Right kidney (tissue), 1 donor: ENCODE results near the gene INA.

Experiments
- DNase-seq: peaks from one replicate; pipeline ENCODE4 v3.0.0-alpha.2; 2016

The INA gene

DNA sequence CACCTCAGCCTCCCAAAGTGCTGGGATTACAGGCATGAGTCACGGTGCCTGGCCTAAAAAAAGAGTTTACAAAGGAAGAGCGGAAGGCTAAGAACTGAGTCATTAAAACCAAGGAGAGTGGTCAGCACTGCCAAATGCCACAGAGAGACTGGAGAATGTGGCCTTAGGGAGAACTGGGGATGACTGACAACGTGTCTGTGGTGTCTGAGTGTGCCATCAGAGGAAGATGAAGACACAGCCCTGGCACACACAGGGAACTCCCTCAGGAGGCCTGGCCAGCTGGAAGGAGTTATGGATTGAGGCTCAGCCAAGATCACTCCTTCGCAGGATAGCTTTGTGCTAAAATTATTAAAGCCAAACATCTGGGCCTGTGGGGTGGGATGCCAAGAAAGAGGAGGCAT lies 3.9 kb upstream of the INA start:
- DNase-seq: no peak

DNA sequence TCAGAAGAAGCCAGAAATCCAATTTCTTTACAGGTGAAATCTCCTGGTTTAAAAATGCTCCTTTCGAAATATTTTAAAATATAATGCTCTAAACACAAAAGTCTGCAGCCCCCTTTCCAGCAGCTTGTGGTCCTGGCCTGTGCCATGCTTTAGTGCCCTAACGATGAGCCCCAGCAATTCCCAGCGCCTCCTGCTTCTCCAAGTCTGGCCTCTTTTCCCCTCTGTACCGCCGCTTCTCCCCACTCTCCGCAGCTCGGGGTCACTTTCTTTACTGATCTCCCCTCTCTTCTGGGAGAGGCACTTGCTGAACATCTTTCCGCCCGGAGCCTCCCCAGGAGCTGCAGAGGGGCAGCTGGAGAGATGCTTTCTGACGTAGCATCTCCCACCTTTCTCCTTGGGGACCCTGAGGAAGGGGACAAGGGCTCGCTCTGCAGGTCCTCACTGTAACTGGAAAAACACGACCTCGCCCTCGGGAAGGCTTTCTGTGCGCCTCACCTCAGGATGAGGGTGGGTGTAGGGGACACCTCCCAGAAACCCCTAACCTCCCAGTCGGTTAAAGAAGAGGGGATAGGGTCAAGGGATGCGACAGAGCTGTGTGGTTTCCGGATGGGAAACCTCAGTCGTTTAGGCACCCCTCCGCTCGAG lies 565 bp upstream of the INA start:
- peak; percentile 11 for DNase-seq

DNA sequence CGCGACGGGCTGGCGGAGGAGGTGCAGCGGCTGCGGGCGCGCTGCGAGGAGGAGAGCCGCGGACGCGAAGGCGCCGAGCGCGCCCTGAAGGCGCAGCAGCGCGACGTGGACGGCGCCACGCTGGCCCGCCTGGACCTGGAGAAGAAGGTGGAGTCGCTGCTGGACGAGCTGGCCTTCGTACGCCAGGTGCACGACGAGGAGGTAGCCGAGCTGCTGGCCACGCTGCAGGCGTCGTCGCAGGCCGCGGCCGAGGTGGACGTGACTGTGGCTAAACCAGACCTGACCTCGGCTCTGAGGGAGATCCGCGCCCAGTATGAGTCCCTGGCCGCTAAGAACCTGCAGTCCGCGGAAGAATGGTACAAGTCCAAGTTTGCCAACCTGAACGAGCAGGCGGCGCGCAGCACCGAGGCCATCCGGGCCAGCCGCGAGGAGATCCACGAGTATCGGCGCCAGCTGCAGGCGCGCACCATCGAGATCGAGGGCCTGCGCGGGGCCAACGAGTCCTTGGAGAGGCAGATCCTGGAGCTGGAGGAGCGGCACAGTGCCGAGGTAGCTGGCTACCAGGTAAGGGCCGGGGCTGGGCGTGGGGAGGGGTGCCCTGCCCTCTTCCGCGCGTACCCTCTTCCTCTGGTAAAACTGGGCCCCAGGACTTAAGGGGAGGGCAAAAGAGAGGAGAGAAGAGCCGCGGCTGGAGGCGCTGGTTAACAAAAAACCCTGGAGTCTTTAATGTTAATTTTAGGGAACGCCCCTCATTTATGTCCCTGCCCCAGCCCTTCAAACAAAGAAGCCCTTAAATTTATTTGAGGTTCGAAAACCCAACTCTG lies 987 bp downstream of the INA start:
- DNase-seq: no peak

DNA sequence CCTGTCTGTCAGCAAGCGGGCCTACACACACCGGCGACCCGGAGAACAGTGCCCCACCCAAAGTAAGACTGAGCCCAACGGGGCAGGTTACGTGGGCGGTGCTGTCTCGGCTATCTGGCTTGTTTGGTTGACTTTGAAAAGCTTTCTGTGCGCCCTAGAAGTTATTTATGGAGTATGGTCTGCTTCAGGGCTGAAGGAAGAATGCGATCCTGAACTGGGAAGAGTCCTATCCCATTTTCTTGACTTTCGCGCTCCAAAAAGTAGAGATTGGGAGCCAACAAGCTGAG lies 1.5 kb downstream of the INA start:
- no peak for DNase-seq

DNA sequence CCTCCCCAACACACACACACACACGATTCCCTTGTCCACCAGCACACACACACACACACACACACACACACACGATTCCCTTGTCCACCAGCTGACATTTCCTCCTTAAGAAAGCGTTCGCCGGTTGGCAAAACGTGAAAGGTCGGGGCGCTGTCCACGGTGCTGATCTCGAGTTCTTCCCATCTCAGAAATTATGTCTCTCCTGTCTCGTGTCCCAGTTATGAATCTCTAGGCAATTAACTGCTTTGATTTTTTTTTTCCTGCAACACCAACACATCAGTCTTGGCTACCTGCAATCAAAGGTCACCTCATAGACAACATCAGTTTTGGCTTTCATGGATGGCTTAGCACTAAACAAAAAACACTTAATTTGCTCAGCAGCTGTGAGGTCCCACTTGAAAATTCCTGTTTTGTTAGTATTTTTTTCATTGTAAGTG lies 1.9 kb downstream of the INA start:
- peak; percentile 50 for DNase-seq

DNA sequence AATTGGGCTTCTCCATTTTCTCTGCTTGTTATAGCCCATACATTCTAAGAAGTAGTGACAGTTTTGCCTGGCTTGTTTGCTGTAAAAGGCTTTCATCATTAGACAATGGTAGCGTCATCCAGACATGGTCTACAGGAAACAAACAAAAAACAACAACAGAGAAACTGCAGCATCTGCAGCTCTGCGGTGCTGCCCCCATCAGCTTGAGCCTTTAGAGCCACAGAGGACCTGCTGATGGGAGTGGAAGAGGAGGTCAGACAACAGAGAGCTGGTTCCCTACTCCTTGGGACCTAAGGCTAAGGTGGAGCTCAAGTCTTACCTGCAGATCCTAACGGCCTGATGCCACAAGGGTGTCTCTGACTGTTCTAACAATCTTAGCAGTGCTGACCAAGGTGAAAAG lies 3.1 kb downstream of the INA start:
- no peak for DNase-seq

DNA sequence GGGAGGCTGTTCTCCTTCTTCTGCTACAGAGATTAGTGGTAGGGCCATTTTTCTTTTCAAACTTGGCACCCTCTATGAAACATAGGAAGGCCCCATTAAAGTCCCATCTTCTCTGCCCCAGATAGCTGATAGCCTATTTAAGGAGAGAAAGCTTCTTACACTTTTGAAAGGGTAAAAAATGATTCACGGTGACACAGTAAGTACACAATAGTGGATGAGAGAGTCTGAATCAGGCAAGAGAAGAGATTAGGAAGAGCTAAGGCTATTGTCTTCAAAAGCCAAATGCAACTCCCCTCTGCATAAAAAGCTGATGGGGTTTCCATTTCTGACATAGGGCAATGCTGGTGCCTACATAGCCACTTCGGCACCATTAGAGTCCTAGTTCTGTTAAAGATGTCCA lies 3.6 kb downstream of the INA start:
- DNase-seq: no peak

DNA sequence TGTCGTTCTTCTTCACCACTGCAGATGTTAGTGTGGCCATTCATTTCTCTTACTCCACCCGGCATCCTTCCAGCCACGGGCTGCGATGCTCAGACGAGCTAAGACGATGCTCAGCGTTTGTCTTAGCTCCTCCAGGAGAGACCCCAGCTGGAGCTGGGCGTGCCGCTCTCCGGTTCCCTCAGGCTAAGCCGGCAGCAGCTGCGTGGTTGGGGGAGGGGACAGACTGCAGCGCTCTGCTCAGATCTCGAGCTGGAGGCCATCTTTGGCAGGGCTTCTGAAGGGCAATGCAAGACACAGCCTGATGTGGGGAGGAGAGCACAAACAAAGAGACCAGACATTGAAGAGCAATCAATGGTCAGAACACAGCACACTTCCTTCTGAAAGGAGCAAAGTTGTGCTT lies 4.8 kb downstream of the INA start:
- DNase-seq: no peak

DNA sequence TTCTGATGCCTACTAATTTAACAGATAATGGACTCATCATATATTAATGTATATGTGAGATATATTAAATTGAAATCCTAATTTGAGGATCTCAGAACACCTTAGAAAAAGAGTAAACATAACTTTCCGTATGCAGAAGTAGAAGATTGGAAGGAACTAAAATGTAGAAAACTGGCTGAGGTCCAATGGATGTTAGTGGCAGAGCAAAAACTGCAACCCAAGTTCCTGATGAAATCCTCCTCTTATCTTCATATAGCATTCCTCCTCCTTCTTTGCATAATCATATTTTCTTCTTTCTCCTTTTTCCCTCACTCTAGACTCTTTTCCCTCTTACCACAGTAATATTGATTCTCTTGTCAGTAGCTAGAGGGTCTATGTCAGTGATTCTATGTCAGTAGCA lies 6.0 kb downstream of the INA start:
- DNase-seq: no peak

DNA sequence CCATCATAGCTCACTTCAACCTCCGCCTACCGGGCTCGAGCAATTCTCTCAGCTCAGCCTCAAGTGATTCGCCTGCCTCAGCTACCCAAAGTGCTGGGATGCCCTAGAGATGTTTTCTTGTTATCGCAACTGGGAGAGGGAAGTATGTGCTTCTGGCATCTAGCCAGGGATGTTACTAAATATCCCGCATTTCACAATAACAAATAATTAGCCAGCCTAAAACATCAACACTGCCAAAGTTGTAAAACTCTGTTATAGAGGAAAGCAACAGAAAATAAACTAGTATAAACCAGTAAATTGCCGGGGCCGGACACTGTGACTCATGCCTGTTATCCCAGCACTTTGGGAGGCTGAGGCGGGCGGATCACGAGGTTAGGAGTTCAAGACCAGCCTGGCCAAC lies 7.2 kb downstream of the INA start:
- DNase-seq: no peak

DNA sequence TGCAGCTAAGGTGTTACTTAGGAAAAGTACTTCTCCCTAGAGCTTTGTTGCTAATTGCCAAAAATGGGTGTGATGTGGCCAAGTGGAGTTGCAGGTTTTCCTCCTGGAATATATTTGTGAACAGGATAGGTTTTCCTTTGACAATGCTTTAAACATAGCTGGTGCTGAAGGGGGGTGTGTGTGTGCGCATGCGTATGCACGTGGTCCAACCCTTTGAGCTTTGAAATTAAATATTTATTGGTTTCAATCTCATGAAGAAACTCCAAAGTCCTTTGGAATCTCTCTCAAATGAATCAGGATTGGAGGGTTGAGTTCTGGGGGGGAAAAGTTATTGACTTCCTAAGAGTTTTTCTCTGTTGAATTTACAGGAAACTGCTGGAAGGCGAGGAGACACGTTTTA lies 11.1 kb downstream of the INA start:
- no peak for DNase-seq

DNA sequence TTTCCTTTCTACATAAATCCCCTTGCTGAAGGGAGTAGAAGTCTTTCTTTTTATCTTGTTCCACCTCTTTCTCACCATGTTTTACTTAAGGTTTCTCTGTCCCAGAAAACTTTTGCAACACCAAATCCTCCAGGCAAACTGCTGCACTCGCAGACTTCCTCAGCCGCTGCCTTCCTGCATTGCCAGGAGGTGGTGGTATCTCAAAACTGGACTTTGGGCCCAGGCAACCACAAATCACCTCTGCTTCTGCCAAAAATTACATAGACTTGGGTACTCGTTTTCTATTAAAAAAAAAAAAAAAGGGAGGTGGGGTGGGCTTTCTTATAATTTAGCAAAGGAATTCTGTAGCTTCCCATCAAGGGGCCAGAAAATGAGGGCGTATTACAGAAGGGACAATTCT lies 14.7 kb downstream of the INA start:
- no peak for DNase-seq

DNA sequence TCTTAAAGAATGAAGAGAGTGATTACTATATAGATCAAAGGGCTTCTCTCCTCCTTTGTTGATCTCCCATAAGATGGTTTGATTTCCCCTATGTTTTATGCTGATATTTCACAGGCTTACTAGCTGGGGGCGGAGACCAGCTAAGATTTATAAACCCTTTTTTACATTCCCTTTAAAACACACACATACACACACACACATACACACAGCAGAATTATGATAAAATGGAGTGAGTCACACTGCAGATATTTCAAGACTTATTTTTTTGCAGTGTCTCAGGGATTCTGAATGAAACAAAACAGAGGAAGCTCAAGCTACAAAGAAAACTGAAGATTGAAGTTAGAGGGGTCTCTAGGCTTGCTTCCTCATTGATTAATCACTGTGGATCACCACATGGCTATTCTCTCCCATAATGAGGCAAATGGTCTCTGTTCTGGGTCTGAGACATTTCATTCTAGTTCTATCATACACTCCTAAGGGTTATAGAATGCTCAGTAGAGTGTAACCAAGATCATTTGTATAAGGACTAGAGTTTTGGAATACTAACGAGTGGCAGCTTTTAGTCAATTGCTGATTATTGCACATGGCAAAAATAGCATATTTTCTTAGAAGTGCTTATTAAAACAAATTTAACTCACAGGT lies 18.6 kb downstream of the INA start:
- DNase-seq: no peak

DNA sequence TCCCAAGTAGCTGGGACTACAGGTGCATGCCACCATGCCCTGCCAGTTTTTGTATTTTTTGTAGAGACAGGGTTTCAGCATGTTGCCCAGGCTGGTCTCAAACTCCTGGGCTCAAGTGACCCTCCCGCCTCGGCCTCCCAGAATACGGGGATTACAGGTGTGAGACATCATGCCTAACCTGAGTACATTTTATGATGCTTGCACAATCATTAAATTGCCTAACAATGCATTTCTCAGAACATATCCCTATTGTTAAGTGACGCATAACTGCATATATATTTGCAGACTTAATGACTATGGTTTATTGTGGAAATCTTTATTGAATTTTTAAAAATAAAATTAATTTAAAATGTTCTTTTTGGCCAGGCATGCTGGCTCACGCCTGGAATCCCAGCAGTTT lies 30.7 kb downstream of the INA start:
- DNase-seq: no peak

DNA sequence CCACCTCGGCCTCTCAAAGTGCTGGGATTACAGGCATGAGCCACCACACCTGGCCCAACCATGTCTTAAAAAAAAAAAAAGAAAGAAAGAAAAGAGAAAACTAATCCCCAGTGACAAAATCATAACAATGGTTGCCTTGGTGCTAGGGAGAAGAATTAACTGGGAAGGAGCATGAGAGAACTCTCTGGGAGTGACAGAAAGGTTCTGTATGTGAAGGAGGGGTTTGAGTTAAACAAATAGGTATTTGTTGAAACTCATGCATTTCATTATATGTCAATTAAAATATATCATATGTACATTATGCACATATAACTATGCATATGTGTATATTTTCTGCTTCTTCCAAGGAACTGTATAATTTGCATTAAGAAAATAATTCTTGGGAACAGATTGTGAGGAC lies 33.3 kb downstream of the INA start:
- DNase-seq: no peak

DNA sequence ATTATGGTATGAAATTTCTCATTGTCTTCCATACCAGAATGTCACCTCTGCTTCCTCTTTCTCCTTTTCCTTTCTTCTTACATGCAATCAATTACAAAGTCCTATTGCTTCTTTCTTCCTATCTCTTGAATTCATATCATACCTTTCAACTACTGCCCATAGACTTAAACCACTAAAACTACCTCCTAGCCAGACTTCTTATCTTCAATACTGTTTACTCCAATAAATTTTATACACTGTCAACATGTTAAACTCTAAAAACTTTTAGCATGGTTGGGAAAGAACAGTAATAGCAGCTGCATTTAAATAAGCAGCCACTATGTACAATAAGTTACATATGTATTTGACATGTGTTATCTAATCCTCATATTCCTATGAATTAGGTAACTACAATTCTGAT lies 39.1 kb downstream of the INA start:
- no peak for DNase-seq

DNA sequence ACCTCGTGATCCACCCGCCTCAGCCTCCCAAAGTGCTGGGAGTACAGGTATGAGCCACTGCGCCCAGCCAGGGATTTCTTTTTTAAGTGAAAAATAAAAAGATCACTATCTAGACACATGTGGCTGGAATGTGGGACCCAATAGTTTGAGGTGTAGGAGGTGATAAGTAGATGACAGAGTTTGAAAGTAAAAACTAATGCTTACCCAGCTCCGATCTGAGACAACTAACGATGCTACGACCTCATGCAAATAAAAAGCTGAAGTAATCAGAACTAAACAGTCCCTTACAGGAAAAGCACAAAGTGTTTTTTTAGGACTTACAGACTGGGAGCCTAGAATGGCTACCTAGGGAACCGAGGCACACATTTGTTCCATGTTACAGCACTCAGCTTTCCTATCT lies 51.0 kb downstream of the INA start:
- no peak for DNase-seq

DNA sequence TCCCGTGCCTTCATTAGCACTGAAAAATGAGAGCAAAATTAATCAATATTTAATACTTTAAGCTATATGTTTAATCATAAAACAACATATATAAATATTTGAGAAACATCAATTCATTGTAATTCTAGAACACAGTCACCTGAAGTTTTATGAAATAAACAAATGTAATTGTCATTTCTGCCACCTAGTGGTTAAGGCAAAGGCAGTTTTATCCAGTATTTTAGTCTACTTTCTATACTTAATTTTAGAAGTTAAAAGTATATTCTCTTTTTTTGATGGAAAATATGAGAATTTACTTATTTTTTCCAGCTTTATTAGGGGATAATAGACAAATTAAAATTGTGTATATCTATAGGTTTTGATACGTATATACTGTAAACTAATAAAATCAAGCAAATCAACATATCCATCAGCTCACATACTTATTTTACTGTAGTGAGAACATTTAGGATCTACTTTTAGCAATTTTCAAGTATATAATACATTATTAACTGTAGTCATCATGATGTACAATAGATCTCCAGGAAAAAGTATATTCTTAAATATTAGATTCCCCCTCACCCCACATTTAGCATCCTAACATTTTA lies 57.1 kb downstream of the INA start:
- DNase-seq: no peak

DNA sequence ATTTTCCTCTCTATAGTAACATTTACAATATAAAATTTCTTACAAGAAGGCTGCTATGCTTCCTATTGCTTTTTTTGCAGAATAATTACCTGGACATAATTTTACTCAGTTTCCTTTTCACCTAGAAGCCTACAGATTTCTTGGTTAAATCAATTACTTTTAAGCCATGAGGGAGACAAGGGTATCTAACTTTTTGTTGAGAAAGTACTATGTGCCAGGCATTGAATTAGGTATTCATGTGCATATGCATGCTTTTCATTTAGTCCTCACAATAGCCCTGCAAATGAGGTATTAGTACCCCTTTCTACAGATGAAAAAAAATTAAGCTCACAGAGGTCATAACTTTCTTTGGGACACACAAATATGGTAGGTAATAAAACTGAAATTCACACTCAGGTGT lies 57.6 kb downstream of the INA start:
- DNase-seq: no peak

DNA sequence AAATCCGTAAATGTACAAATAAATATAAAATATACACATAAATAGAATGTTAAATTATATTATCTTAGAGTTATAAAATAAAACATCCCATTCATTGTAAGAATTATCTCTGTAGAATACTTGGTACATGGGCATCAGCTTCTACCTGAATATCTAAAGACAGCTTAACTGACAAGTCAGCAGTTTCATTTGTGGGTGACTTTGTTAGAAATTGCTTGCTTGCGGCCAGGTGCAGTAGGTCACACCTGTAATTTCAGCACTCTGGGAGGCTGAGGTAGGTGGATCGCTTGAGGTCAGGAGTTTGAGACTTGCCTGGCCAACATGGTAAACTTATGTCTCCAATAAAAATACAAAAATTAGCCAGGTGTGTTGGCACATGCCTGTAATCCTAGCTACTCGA lies 59.4 kb downstream of the INA start:
- DNase-seq: no peak
